Measurements from ENCODE around the gene NXPE4. TPM values are rescaled to one million over a fixed set of nuclear protein-coding genes. Genes with fewer than 3 reads are reported as not detected.
A peak's percentile ranks its signal among the peaks of the same experiment; 100 is the strongest.

Gene NXPE4
- total and polyA plus RNA-seq, 2 of the 8 experiments (the other 6 are each of a cell fraction or from before 2014, with no cell fraction given) = not detected

DNA sequence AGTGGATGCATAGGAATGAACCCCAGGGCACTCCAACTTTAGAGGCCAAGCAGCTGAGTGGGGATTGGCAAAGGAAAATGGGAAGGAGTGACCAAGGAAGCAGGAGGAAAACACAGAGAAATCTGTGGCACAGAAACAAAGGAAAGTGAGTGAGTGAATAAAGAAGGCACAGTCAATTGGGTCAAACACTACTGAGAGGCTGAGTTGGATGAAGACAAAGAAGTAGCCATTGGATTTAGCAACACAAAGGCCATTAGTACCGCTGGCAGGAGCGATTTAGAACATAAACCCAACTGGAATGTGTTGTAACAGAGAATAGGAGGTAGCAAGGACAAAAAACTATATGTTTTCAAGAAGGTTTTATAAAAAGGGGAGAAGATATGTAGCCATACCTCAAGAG lies 29.3 kb downstream of the NXPE4 start:
- Histone ChIP-seq H3K9me3 (ENCODE audit: insufficient read depth in 2 of 2, low read depth in 1 of 2, low read length in 1 of 2) (no peaks in the 10 kb centered on the region; a peak in 2 of 4 replicates), H3K23me2 (ENCODE audit: low read depth, low read length) (no peaks in the 10 kb centered on the region), H3K4me2 (ENCODE audit: insufficient read depth in 1 of 2, low read depth in 2 of 2, low read length in 2 of 2) (no peak overlapping the region), H3K9ac (replicated peaks in 1 of 4; ENCODE audit: extremely low read depth in 1 of 4, low read depth in 3 of 4, low read length in 3 of 4) (no peak overlapping the region), H2BK20ac (ENCODE audit: low read length) (no peak overlapping the region; the same call in 1 of the 2 replicates), H3K79me2 (ENCODE audit: control insufficient read depth in 1 of 2, insufficient read depth in 2 of 2, low read length in 2 of 2) (no peaks in the 10 kb centered on the region), H2BK120ac (replicated peaks; ENCODE audit: low read depth, low read length) (no peak overlapping the region), H3K14ac (ENCODE audit: insufficient read length) (no peak overlapping the region), H3K27me3 (replicated peaks in 1 of 4; ENCODE audit: control insufficient read depth in 3 of 4, extremely low read depth in 1 of 4, insufficient read depth in 3 of 4, low read length in 3 of 4) (no peaks in the 10 kb centered on the region), H2BK15ac (ENCODE audit: low read length) (no peak overlapping the region), H3K18ac (ENCODE audit: extremely low read depth, low read length) (no peak overlapping the region), H2BK5ac (ENCODE audit: low read depth, low read length) (no peak overlapping the region), H4K5ac (ENCODE audit: insufficient read length, low read depth, low read length) (no peak overlapping the region), H3K4ac (replicated peaks; ENCODE audit: insufficient read length, low read depth, low read length) (no peak overlapping the region), H3K36me3 (ENCODE audit: control insufficient read depth in 2 of 4, insufficient read depth in 4 of 4, low read length in 3 of 4) (no peaks in the 10 kb centered on the region), H4K91ac (replicated peaks; ENCODE audit: insufficient read length, low read length) (no peak overlapping the region), H4K20me1 (replicated peaks in 1 of 2; ENCODE audit: control insufficient read depth in 1 of 2, insufficient read depth in 2 of 2, low read length in 2 of 2) (no peaks in the 10 kb centered on the region), H3K79me1 (ENCODE audit: low read depth, low read length) (no peaks in the 10 kb centered on the region), H3K23ac (ENCODE audit: insufficient read length) (no peak overlapping the region), H3K27ac (ENCODE audit: low read depth, low read length) (no peak overlapping the region), H3K4me1 (replicated peaks in 1 of 4; ENCODE audit: control insufficient read depth in 3 of 4, insufficient read depth in 4 of 4, low read length in 3 of 4) (peaks cover 3 to 9% (median 5%) of the 10 kb centered on the region in 4 experiments; a peak in 4 of 7 replicates), H2BK12ac (ENCODE audit: low read depth, low read length) (no peak overlapping the region), H4K8ac (ENCODE audit: extremely low read depth, insufficient read depth, low read length) (no peak overlapping the region), H3K56ac (replicated peaks; ENCODE audit: insufficient read length, low read depth, low read length) (no peak overlapping the region), H2AFZ (ENCODE audit: low read length) (0 out of 2 replicates have a peak overlapping the region, but pooled peaks have one; percentile 78), H3K4me3 (ENCODE audit: extremely low read depth in 1 of 4, insufficient read depth in 2 of 4, low read depth in 3 of 4, low read length in 4 of 4) (peak overlapping the region in 1 of 4 experiments; percentile 11; a peak in 1 of 8 replicates), H2AK5ac (ENCODE audit: low read depth, low read length) (no peak overlapping the region)
- peak; percentile 36 for FAIRE-seq
- ChIA-PET CTCF (ENCODE audit: partially characterized antibody) (no interaction called here), POLR2A (ENCODE audit: partially characterized antibody) (no interaction called here)
- DNase-seq (ENCODE audit: low read depth in 1 of 2, low spot score in 2 of 2) = no peak
- 9% methylated on average over 2 of the region's 2 CpGs; no CpG with 5 or more reads in 1 of the 2 experiments for WGBS, 2 experiments (ENCODE audit: extremely low coverage in 1 of 2, insufficient coverage in 1 of 2, insufficient read length in 1 of 2, insufficient replicate concordance in 2 of 2, low coverage in 1 of 2, low lambda C conversion rate in 2 of 2, missing lambda C conversion rate in 1 of 2)
- TF ChIP-seq EP300 (IDR thresholded peaks at IDR 0.05; ENCODE audit: borderline replicate concordance in 1 of 2, low read depth in 2 of 2, low read length in 2 of 2) (no peak), JUN (IDR thresholded peaks at IDR 0.05; ENCODE audit: low read depth, low read length) (no peak), CHD1 (IDR thresholded peaks at IDR 0.05; ENCODE audit: low read depth, low read length) (no peak), TAF7 (optimal IDR thresholded peaks at IDR 0.05; ENCODE audit: borderline replicate concordance, low read depth, low read length) (no peak)
- TF ChIP-seq, protein P1, sequence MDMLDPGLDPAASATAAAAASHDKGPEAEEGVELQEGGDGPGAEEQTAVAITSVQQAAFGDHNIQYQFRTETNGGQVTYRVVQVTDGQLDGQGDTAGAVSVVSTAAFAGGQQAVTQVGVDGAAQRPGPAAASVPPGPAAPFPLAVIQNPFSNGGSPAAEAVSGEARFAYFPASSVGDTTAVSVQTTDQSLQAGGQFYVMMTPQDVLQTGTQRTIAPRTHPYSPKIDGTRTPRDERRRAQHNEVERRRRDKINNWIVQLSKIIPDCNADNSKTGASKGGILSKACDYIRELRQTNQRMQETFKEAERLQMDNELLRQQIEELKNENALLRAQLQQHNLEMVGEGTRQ (IDR thresholded peaks at IDR 0.05; ENCODE audit: low read length) = no peak

Data from H1 (cell line).